GM12891 (cell line): ENCODE measurements around the gene CACNA1G.

ENCODE experiments used
- POLR2A ChIP-seq: IDR thresholded peaks from 2 replicates; pipeline ENCODE4 v1.6.1; 2011; ENCODE audit warnings: low read depth, low read length, control low read depth
- POLR2AphosphoS5 ChIP-seq: IDR thresholded peaks from 2 replicates; pipeline ENCODE4 v1.6.1; 2011; ENCODE audit warnings: low read depth, low read length, control low read depth
- TAF1 ChIP-seq: IDR thresholded peaks from 2 replicates; pipeline ENCODE4 v1.6.1; 2011; ENCODE audit warnings: low read depth, low read length, control low read depth

DNA sequence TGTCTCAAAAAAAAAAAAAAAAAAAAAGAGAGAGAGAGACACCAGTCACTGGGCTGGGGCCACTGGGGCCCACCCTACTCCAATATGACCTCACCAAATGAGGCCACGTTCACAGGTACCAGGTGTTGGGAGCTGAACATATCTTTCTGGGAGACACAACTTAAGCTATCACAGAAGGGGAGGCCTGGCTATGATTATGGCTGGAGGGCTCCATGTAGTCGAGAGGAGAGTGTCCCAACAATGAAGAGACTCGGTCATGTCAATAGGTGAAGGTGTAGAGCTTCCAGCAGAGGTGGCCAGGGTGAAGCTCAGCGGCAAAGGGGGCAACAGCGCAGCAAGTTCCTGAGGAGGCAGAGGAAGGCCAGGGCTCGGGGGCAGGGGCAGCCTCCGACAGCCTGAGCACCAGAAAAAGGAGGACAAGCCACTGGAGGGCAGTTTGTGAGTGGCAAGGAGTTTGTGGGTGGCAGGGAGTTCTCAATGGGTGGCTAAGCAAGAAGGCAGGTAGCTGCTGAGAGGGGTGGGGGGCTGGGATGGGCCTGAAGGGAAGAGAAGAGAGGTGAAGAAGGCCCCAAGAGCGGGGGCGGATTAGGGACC, 102.2 kb downstream of the CACNA1G start:
- TF ChIP-seq POLR2AphosphoS5 (no peak), TAF1 (no peak), POLR2A (no peak)
